A673 (cell line): ENCODE data around the gene PHACTR3.

Experiments
- EZH2 ChIP-seq: fragments of 200-600 bp; sonication (generic); IDR thresholded peaks from 2 replicates; pipeline ENCODE4 v1.6.1; 2017; ENCODE audit warnings: borderline replicate concordance, low read depth, mild to moderate bottlenecking, mixed read lengths, antibody characterized with exemption, low read length; ENCODE audit not compliant: poor library complexity, severe bottlenecking
- TF ChIP-seq, protein P1 (sequence below): fragments of 300-800, 200-600 bp; sonication (generic); conservative IDR thresholded peaks from 2 replicates; pipeline ENCODE4 v1.5.1; 2017; ENCODE audit warnings: low read depth, mild to moderate bottlenecking, antibody characterized with exemption, low read length, moderate library complexity, mixed read lengths

GRCh38 chr20:59767656-59768055 is 163.3 kb downstream of the PHACTR3 start:
- TF ChIP-seq, protein P1, sequence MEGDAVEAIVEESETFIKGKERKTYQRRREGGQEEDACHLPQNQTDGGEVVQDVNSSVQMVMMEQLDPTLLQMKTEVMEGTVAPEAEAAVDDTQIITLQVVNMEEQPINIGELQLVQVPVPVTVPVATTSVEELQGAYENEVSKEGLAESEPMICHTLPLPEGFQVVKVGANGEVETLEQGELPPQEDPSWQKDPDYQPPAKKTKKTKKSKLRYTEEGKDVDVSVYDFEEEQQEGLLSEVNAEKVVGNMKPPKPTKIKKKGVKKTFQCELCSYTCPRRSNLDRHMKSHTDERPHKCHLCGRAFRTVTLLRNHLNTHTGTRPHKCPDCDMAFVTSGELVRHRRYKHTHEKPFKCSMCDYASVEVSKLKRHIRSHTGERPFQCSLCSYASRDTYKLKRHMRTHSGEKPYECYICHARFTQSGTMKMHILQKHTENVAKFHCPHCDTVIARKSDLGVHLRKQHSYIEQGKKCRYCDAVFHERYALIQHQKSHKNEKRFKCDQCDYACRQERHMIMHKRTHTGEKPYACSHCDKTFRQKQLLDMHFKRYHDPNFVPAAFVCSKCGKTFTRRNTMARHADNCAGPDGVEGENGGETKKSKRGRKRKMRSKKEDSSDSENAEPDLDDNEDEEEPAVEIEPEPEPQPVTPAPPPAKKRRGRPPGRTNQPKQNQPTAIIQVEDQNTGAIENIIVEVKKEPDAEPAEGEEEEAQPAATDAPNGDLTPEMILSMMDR: no peak
- TF ChIP-seq EZH2: no peak
